ENCODE measurements around the gene DGKI.
"Not testable (repeated sequence)": the region's sequence is repeated elsewhere in the genome, so short reads cannot be mapped to it uniquely, and the experiment has no call there.

The DGKI gene

GRCh38 chr7:137834552-137834951, 12.2 kb downstream of the DGKI start:
- no peak for DNase-seq

- not testable (repeated sequence) for DNase-seq
Measured at GRCh38 chr7:137832990-137833389, 13.8 kb downstream of the DGKI start.

- DNase-seq = no peak
Measured at GRCh38 chr7:137832382-137832781, 14.4 kb downstream of the DGKI start.

- not testable (repeated sequence) for DNase-seq
Measured at GRCh38 chr7:137831555-137831954, 15.2 kb downstream of the DGKI start.

- no peak for DNase-seq
Measured at GRCh38 chr7:137829337-137829992, 17.3 kb downstream of the DGKI start.

GRCh38 chr7:137828456-137828855, 18.3 kb downstream of the DGKI start:
- DNase-seq = no peak

GRCh38 chr7:137825489-137825888, 21.3 kb downstream of the DGKI start:
- DNase-seq = no peak

GRCh38 chr7:137820677-137821420, 25.9 kb downstream of the DGKI start:
- no peak for DNase-seq

GRCh38 chr7:137820156-137820555, 26.6 kb downstream of the DGKI start:
- DNase-seq = no peak

GRCh38 chr7:137818036-137818435, 28.7 kb downstream of the DGKI start:
- no peak for DNase-seq

- DNase-seq = no peak
Measured at GRCh38 chr7:137816696-137817320, 30.0 kb downstream of the DGKI start.

- no peak for DNase-seq
Measured at GRCh38 chr7:137813541-137813940, 33.2 kb downstream of the DGKI start.

- no peak for DNase-seq
Measured at GRCh38 chr7:137810248-137810647, 36.5 kb downstream of the DGKI start.

- DNase-seq = no peak
Measured at GRCh38 chr7:137804836-137805235, 41.9 kb downstream of the DGKI start.

- no peak for DNase-seq
Measured at GRCh38 chr7:137801491-137801890, 45.3 kb downstream of the DGKI start.

GRCh38 chr7:137801003-137801402, 45.8 kb downstream of the DGKI start:
- DNase-seq = no peak

GRCh38 chr7:137798073-137798763, 48.6 kb downstream of the DGKI start:
- no peak for DNase-seq

GRCh38 chr7:137795211-137795610, 51.6 kb downstream of the DGKI start:
- DNase-seq = no peak

- DNase-seq = no peak
Measured at GRCh38 chr7:137791930-137792329, 54.8 kb downstream of the DGKI start.

GRCh38 chr7:137790828-137791227, 55.9 kb downstream of the DGKI start:
- no peak for DNase-seq

- DNase-seq = no peak
Measured at GRCh38 chr7:137789215-137789882, 57.4 kb downstream of the DGKI start.

GRCh38 chr7:137787301-137787976, 59.3 kb downstream of the DGKI start:
- no peak for DNase-seq
